Osteocyte (in vitro differentiated cells): ENCODE data around the gene UQCC3. TPM values are rescaled to one million over a fixed set of nuclear protein-coding genes. Genes with fewer than 3 reads are reported as not detected.
A peak's percentile ranks its signal among the peaks of the same experiment; 100 is the strongest.

ENCODE experiments used
- DNase-seq: peaks from one replicate; pipeline ENCODE4 v3.0.0; 2021; ENCODE audit warnings: mixed read lengths; ENCODE audit not compliant: unreplicated experiment; ENCODE audit errors: extremely low spot score
- H3K27ac Mint-ChIP-seq: one replicate; pipeline ENCODE4 v1.8.0; 2021; ENCODE audit warnings: mild to moderate bottlenecking, mixed read lengths; ENCODE audit not compliant: unreplicated experiment
- H3K27me3 Mint-ChIP-seq: one replicate; pipeline ENCODE4 v1.8.0; 2021; ENCODE audit warnings: mixed read lengths; ENCODE audit not compliant: unreplicated experiment
- H3K36me3 Mint-ChIP-seq: one replicate; pipeline ENCODE4 v1.8.0; 2021; ENCODE audit warnings: mixed read lengths; ENCODE audit not compliant: unreplicated experiment
- H3K4me1 Mint-ChIP-seq: one replicate; pipeline ENCODE4 v1.8.0; 2021; ENCODE audit warnings: mixed read lengths; ENCODE audit not compliant: unreplicated experiment
- H3K4me3 Mint-ChIP-seq: one replicate; pipeline ENCODE4 v1.8.0; 2021; ENCODE audit warnings: mild to moderate bottlenecking, moderate library complexity, mixed read lengths; ENCODE audit not compliant: unreplicated experiment
- H3K9me3 Mint-ChIP-seq: one replicate; pipeline ENCODE4 v1.8.0; 2021; ENCODE audit warnings: mixed read lengths; ENCODE audit not compliant: unreplicated experiment
- total RNA-seq: library from RNA; stranded (reverse); gene quantifications from 2 replicates; pipeline ENCODE4 v1.2.1, GENCODE V29; 2021
- TF ChIP-seq, protein P1 (sequence below): fragments of 200-600 bp; sonication (generic); IDR thresholded peaks from 2 replicates; pipeline ENCODE4 v1.5.0; 2021; ENCODE audit warnings: antibody characterized with exemption, mild to moderate bottlenecking, moderate library complexity

UQCC3 gene
- total RNA-seq, 1 donor from 2014 or later, result 6.3 TPM

- Mint-ChIP-seq H3K4me3 (peak overlapping the region; percentile 97), H3K9me3 (no peaks in the 10 kb centered on the region), H3K27ac (peak overlapping the region; percentile 93), H3K36me3 (peaks cover 7% of the 10 kb centered on the region), H3K4me1 (peaks cover 20% of the 10 kb centered on the region), H3K27me3 (no peaks in the 10 kb centered on the region)
- no peak for DNase-seq
- TF ChIP-seq, protein P1, sequence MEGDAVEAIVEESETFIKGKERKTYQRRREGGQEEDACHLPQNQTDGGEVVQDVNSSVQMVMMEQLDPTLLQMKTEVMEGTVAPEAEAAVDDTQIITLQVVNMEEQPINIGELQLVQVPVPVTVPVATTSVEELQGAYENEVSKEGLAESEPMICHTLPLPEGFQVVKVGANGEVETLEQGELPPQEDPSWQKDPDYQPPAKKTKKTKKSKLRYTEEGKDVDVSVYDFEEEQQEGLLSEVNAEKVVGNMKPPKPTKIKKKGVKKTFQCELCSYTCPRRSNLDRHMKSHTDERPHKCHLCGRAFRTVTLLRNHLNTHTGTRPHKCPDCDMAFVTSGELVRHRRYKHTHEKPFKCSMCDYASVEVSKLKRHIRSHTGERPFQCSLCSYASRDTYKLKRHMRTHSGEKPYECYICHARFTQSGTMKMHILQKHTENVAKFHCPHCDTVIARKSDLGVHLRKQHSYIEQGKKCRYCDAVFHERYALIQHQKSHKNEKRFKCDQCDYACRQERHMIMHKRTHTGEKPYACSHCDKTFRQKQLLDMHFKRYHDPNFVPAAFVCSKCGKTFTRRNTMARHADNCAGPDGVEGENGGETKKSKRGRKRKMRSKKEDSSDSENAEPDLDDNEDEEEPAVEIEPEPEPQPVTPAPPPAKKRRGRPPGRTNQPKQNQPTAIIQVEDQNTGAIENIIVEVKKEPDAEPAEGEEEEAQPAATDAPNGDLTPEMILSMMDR, result no peak
These were observed 25.9 kb upstream of the UQCC3 start for GRCh38 chr11:62645671-62645945.

DNA sequence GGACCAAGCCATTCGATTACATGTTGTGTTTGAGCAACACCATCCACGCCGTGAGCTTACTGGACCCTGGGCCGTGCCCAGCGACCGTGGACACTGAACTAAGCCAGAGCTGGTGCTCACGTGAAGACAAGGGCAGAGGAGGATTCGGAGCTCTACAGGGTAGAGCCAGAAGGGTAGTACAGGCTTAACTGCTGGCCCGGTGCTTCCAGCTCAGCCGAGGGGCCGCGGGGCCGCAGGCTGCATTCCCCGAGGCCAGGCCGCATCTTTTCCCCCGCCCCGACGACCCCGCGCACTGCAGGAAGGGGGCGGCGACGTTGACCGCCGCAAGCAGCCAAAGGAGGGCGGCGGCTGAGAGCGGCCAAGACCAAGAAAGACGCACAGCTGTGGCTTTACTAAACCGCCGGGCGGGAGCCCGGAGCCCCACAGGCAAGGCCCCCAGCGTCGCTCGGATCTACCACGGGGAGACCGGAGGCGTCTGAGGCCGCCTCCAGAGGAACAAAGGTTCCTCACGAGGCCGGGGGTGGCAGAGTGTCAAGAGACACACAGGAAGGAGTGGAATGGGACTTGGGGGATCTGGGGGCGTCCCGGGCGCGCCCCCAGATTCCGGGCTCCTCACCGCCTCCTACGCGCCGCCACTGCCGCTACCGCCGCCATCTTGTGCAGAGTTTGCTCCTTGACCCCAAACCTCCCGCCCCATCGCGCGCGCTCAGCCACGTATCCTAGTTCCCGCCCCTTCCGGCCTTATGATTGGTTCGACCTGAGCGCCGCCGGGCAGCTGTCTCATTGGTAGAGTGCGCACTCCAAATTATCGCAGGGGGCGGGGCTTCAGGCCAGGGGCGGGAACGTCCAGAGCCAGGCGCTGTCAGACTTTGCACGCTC lies 25.3 kb upstream of the UQCC3 start, which contains the start of gene GANAB:
TSS of gene GANAB (minus strand) at position 668 of the 879 bp plus-strand sequence. CDS start at position 654, 14 bp downstream.
- peak within 1 kb of the TSS; percentile 93 for H3K27ac Mint-ChIP-seq
- peaks cover 7% of the 10 kb centered on the region for H3K36me3 Mint-ChIP-seq
- TF ChIP-seq, protein P1, result no peak
- DNase-seq, result peak; percentile 99
- H3K27me3 Mint-ChIP-seq, result no peaks in the 10 kb centered on the region
- H3K4me3 Mint-ChIP-seq, result peak within 1 kb of the TSS; percentile 97
- H3K9me3 Mint-ChIP-seq, result no peaks in the 10 kb centered on the region
- peaks cover 20% of the 10 kb centered on the region for H3K4me1 Mint-ChIP-seq

DNA sequence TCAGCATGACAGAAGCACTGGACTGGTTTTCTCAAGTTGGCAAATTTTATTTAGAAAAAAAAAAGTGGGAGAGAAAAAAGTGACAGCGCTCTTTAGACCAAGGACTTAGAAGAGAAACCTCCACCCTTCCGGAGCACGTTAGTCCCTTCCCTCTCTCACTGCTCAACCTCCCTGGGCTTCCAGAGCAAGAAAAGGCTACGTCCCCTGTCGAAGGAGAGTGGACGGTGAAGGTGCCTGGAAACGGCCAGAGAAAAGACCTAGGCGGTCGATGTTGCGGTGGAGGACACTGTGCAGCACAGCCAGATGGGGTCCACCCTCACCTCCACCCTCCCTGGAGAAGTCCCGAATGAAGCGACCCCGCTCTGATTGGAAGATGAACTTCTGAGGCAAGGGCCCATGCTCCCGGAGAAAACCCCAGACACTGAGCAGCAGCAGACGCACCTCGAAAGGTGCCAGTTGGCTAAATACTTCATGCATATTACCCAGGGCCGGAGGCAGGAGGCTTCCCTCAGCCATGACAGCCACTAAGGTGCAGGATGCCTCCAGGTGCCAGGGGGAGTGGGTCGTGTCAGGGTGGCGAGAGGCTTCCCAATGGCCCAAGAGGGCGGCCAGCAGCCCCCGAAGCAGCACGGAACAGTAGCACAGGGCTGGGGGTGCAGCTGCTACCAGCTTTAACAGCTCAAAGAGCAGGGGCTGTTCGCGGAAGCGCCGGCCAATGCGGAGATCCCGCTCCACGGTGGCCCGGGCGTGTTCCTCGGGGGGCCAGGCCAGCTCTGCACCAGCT lies 24.5 kb upstream of the UQCC3 start:
- Mint-ChIP-seq H3K4me3 (peak overlapping the region; percentile 97), H3K27ac (peak overlapping the region; percentile 93), H3K36me3 (peaks cover 7% of the 10 kb centered on the region), H3K27me3 (no peaks in the 10 kb centered on the region), H3K4me1 (peaks cover 20% of the 10 kb centered on the region), H3K9me3 (no peaks in the 10 kb centered on the region)
- DNase-seq, result no peak
- TF ChIP-seq, protein P1, result no peak

GRCh38 chr11:62647609-62648005 lies 23.9 kb upstream of the UQCC3 start:
- peaks cover 25% of the 10 kb centered on the region for H3K4me1 Mint-ChIP-seq
- H3K27me3 Mint-ChIP-seq, result no peaks in the 10 kb centered on the region
- DNase-seq, result no peak
- H3K27ac Mint-ChIP-seq, result peak overlapping the region; percentile 57
- H3K9me3 Mint-ChIP-seq, result no peaks in the 10 kb centered on the region
- peaks cover 7% of the 10 kb centered on the region for H3K36me3 Mint-ChIP-seq
- H3K4me3 Mint-ChIP-seq, result no peak overlapping the region
- TF ChIP-seq, protein P1, result no peak
